Measurements from ENCODE around the gene SIK2.

GRCh38 chr11:111748035-111748804 is 146.0 kb downstream of the SIK2 start:
- TF ChIP-seq CTCF (IDR thresholded peaks at IDR 0.05; ENCODE audit: insufficient read depth, low read depth, low read length) (no peak), EZH2 (IDR thresholded peaks at IDR 0.05; ENCODE audit: insufficient read depth, low read length) (no peak)
